Stomach (tissue), 9 donors: Measurements from ENCODE around the gene CAP1. TPM values are rescaled to one million over a fixed set of nuclear protein-coding genes. Genes with fewer than 3 reads are reported as not detected.

Experiments
- DNase-seq, 2 donors: peaks; one replicate each; pipeline versions ENCODE4 v3.0.0 to v3.0.0-alpha.2; 2013 to 2019
- H3K27ac ChIP-seq, 5 donors: fragments of 200-600 bp in 4 of 5; sonication (generic) in 4 of 5; one replicate each; pipeline ENCODE4 v1.5.1; 2013 to 2019; ENCODE audit warnings: mild to moderate bottlenecking in 1 of 5, moderate library complexity in 1 of 5
- H3K27me3 ChIP-seq, 3 donors: fragments of 200-600 bp; sonication (generic); one replicate each; pipeline ENCODE4 v1.5.1; 2017 to 2019; ENCODE audit warnings: mixed run types in 1 of 3
- H3K36me3 ChIP-seq, 4 donors: fragments of 200-600 bp; sonication (generic); 1 replicate in 3 of 4; 2 replicates in 1 of 4; pipeline ENCODE4 v1.5.1; 2016 to 2019
- H3K4me1 ChIP-seq, 4 donors: fragments of 200-600 bp; sonication (generic); one replicate each; pipeline ENCODE4 v1.5.1; 2016 to 2019
- H3K4me3 ChIP-seq, 4 donors: fragments of 200-600 bp; sonication (generic) in 3 of 4; one replicate each; pipeline ENCODE4 v1.5.1; 2016 to 2019; ENCODE audit warnings: mild to moderate bottlenecking in 1 of 4
- H3K9me3 ChIP-seq, 4 donors: fragments of 200-600 bp; sonication (generic); one replicate each; pipeline ENCODE4 v1.5.1; 2016 to 2019
- EP300 ChIP-seq: sonication (generic); formaldehyde crosslinking; IDR thresholded peaks from one replicate; pipeline ENCODE4 v1.6.1; 2017; ENCODE audit warnings: antibody characterized with exemption
- POLR2A ChIP-seq, 4 donors: fragments of 450-650 bp; IDR thresholded peaks; one replicate each; pipeline ENCODE4 v1.6.1; 2016; ENCODE audit warnings: antibody characterized with exemption in 4 of 4, control low read depth in 2 of 4, mild to moderate bottlenecking in 1 of 4, moderate library complexity in 1 of 4
- POLR2AphosphoS5 ChIP-seq, 3 donors: sonication (generic); formaldehyde crosslinking; IDR thresholded peaks; one replicate each; pipeline ENCODE4 v1.6.1; 2016; ENCODE audit warnings: antibody characterized with exemption in 3 of 3
- WGBS, 5 donors: extraction: QIAGEN DNeasy Blood & Tissue Kit in 3 of 5; methylation state at CpG; one replicate each; pipeline versions ENCODE4 v1.1.5 to v1.1.7; 2013 to 2018; 5-methylcytosine and 5-hydroxymethylcytosine counted together
- intact Hi-C: fragments of 100-400 bp; cut with DNase I; formaldehyde crosslinking; loops from one replicate; pipeline ENCODE4 v1.15.1; 2023; ENCODE audit warnings: low total_unique reads
- polyA plus RNA-seq, 3 donors: library from polyadenylated mRNA; stranded (reverse); fragments of 200-250 nt; gene quantifications; one replicate each; pipeline ENCODE4 v1.2.3, GENCODE V29; 2013
- total RNA-seq, 5 donors: library from RNA; depleted of rRNA; stranded (reverse); fragments of >200 nt; gene quantifications; one replicate each; pipeline versions ENCODE4 v1.1.0 to v1.2.3, GENCODE V29; 2014 to 2016
- TF ChIP-seq, protein P1 (sequence below), 7 experiments: fragments of 450-650 bp in 4 of 7; fragments of 200-600 bp in 3 of 7; sonication (generic) in 3 of 7; IDR thresholded peaks; one replicate each; pipeline ENCODE4 v1.5.1; 2016 to 2019; ENCODE audit warnings: antibody characterized with exemption in 7 of 7, control low read depth in 2 of 7, mild to moderate bottlenecking in 1 of 7
- donor health status: healthy with polysubstance abuse.
- donor health status: Bipolar disorder and iron deficiency.
- donor health status: healthy.

The CAP1 gene
- total and polyA plus RNA-seq, 8 donors: 95.5 to 252 (median 154) TPM

DNA sequence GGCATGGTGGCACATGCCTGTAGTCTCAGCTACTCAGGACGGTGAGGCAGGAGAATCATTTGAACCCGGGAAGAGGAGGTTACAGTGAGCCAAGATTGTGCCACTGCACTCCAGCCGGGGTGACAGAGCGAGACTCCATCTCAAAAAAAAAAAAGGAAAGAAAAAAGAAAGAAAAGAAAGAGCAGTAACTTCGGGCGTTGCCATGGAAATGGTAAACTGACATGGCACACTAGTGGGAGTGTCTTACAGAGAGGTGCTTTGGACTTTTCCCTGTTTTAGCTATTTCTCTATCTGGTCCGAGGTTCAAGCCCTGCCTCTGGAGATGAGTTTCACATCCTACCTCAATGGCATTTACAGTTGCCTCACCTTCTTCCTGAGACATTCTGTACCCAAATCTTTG lies 79.6 kb downstream of the CAP1 start:
- Histone ChIP-seq H3K9me3 (no peaks in the 10 kb centered on the region), H3K4me3 (no peak overlapping the region), H3K27ac (no peak overlapping the region), H3K27me3 (peaks cover 0 to 11% (median 0%) of the 10 kb centered on the region in 3 donors), H3K36me3 (no peaks in the 10 kb centered on the region), H3K4me1 (no peaks in the 10 kb centered on the region)
- no peak for DNase-seq
- TF ChIP-seq POLR2A (IDR thresholded peaks at IDR 0.05) (no peak), EP300 (no peak), POLR2AphosphoS5 (IDR thresholded peaks at IDR 0.05) (no peak)
- TF ChIP-seq, protein P1, sequence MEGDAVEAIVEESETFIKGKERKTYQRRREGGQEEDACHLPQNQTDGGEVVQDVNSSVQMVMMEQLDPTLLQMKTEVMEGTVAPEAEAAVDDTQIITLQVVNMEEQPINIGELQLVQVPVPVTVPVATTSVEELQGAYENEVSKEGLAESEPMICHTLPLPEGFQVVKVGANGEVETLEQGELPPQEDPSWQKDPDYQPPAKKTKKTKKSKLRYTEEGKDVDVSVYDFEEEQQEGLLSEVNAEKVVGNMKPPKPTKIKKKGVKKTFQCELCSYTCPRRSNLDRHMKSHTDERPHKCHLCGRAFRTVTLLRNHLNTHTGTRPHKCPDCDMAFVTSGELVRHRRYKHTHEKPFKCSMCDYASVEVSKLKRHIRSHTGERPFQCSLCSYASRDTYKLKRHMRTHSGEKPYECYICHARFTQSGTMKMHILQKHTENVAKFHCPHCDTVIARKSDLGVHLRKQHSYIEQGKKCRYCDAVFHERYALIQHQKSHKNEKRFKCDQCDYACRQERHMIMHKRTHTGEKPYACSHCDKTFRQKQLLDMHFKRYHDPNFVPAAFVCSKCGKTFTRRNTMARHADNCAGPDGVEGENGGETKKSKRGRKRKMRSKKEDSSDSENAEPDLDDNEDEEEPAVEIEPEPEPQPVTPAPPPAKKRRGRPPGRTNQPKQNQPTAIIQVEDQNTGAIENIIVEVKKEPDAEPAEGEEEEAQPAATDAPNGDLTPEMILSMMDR (IDR thresholded peaks at IDR 0.05): no peak
- intact Hi-C loops: no loop called here
- 85 to 93% (median 87%) methylated on average over 7 of the region's 7 CpGs for WGBS, 5 donors

Other genes starting within 250 kb of the CAP1 start
- 10 to 100 TPM in 3 of 5 donors, 1 to 10 TPM in 2; 4.3 to 42.0 (median 10.5) TPM for gene TRIT1, start 157.2 kb upstream of the CAP1 start, total RNA-seq
- gene TRIT1, start 157.2 kb upstream of the CAP1 start, polyA plus RNA-seq: 10 to 100 TPM; 10.3 to 18.5 (median 11.0) TPM
- gene MYCL, start 138.8 kb upstream of the CAP1 start, total RNA-seq: 10 to 100 TPM in 1 of 5 donors, 1 to 10 TPM in 3, not detected in 1; 4.5 to 39.4 (median 5.8) TPM
- gene MYCL, start 138.8 kb upstream of the CAP1 start, polyA plus RNA-seq: 1 to 10 TPM in 2 of 3 donors, under 1 TPM in 1; 0.61 to 4.4 (median 1.7) TPM
- 10 to 100 TPM in 1 of 5 donors, 1 to 10 TPM in 3, not detected in 1; 2.0 to 16.1 (median 7.0) TPM for gene MFSD2A, start 85.6 kb upstream of the CAP1 start, total RNA-seq
- 1 to 10 TPM in 1 of 3 donors, under 1 TPM in 2; 0.75 to 9.1 (median 0.76) TPM for gene MFSD2A, start 85.6 kb upstream of the CAP1 start, polyA plus RNA-seq
- gene PPT1, start 56.5 kb downstream of the CAP1 start, total RNA-seq: 10 to 100 TPM in 4 of 5 donors, 1 to 10 TPM in 1; 3.5 to 79.9 (median 39.6) TPM
- gene PPT1, start 56.5 kb downstream of the CAP1 start, polyA plus RNA-seq: 10 to 100 TPM; 19.7 to 34.6 (median 32.1) TPM
- gene RLF, start 120.7 kb downstream of the CAP1 start, total RNA-seq: 10 to 100 TPM; 12.3 to 38.7 (median 20.1) TPM
- gene RLF, start 120.7 kb downstream of the CAP1 start, polyA plus RNA-seq: 1 to 10 TPM; 3.1 to 4.1 (median 3.8) TPM
- not detected for gene TMCO2, start 207.2 kb downstream of the CAP1 start, total RNA-seq
- gene TMCO2, start 207.2 kb downstream of the CAP1 start, polyA plus RNA-seq: not detected
- gene ZMPSTE24, start 217.5 kb downstream of the CAP1 start, total RNA-seq: 10 to 100 TPM in 4 of 5 donors, 1 to 10 TPM in 1; 7.8 to 67.7 (median 23.2) TPM
- gene ZMPSTE24, start 217.5 kb downstream of the CAP1 start, polyA plus RNA-seq: 10 to 100 TPM in 2 of 3 donors, 1 to 10 TPM in 1; 9.6 to 14.3 (median 14.1) TPM